Fibroblast of the aortic adventitia (primary cell): ENCODE data around the gene LCNL1. TPM values are rescaled to one million over a fixed set of nuclear protein-coding genes. Genes with fewer than 3 reads are reported as not detected.
"Not testable (repeated sequence)": the region's sequence is repeated elsewhere in the genome, so short reads cannot be mapped to it uniquely, and the experiment has no call there.

Experiments used
- DNase-seq: peaks from one replicate; pipeline ENCODE4 v3.0.0-alpha.2; 2010; ENCODE audit warnings: low read depth
- H3K4me3 ChIP-seq: 2 replicates; pipeline ENCODE4 v1.5.1; 2011; ENCODE audit warnings: low read depth, mild to moderate bottlenecking, control low read depth, low read length, moderate library complexity
- CTCF ChIP-seq: IDR thresholded peaks from 2 replicates; pipeline ENCODE4 v1.5.1; 2011; ENCODE audit warnings: mild to moderate bottlenecking, low read length, control low read depth, inconsistent platforms; ENCODE audit not compliant: insufficient read depth
- total RNA-seq: library from RNA; depleted of rRNA; stranded (reverse); fragments of >200 nt; gene quantifications from 2 replicates; pipeline ENCODE4 v1.2.3, GENCODE V29; 2012; ENCODE audit warnings: low replicate concordance

LCNL1 gene
- total RNA-seq, 1 donor: 0.54 TPM

GRCh38 chr9:137030006-137030405 is 47.2 kb downstream of the LCNL1 start:
- DNase-seq: no peak
- H3K4me3 ChIP-seq: no peak overlapping the region
- no peak for TF ChIP-seq CTCF

GRCh38 chr9:137030538-137031527 is 48.0 kb downstream of the LCNL1 start:
- DNase-seq: no peak
- TF ChIP-seq CTCF: no peak
- H3K4me3 ChIP-seq: no peak overlapping the region

DNA sequence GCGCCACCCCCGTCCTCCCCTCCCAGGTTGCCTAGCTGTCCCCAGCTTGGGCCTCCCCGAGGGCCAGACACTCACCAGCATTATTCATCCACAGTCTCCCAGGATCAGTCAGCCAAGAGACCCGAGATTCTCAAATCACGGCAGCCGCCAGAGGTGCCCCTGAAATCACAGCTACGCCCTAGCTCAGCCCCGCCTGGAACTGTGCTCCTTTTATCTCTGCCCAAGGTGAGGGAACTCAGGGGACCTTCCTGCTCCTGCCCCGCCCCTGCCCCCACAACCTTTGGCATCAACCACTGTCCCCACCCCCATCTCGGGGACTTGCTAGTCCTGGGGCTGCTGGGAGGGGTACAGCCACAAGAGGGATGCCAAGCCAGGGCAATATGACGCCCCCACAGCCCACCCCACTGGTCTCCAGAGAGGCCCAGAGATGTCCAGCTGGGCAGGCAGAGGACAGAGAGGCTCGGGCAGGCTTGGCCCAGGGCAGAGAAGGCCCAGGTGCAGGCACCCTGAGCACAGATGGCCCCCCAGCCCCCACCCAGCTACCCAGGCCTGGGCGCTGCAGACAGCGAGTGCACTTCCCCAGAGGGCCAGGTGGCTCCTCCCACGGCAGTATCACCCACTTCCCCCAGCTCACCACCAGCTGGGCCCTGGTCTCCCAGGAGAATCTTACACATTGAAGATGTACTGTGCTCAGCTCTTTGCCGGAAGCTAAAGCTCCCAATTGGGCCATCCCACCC is 49.3 kb downstream of the LCNL1 start, which contains the start of gene FUT7:
TSS of gene FUT7 (minus strand) at position 185 of the 737 bp plus-strand sequence. CDS start at position 88, 97 bp downstream.
- no peak within 1 kb of the TSS for H3K4me3 ChIP-seq
- no peak for DNase-seq
- TF ChIP-seq CTCF: no peak

DNA sequence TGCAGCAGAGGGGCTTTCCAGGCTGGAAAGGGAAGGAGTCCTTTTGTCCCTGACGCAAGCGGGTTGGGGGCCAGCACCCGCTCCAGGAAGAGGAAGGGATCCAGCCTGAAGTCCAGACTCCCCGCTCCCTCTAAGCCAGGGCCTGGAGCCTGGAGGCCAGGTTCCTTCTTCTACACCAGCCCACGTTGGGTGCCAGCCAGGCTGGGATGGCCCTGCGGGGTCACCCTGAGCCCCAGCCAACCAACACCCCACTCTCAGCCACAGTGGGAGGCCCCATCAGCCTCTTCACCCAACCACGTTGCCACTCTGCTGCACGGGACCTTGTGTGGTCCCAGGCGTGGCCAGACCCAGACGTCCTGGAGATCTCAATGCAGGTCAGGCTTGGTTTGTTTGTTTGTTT is 50.1 kb downstream of the LCNL1 start:
- no peak for TF ChIP-seq CTCF
- no peak overlapping the region for H3K4me3 ChIP-seq
- no peak for DNase-seq

DNA sequence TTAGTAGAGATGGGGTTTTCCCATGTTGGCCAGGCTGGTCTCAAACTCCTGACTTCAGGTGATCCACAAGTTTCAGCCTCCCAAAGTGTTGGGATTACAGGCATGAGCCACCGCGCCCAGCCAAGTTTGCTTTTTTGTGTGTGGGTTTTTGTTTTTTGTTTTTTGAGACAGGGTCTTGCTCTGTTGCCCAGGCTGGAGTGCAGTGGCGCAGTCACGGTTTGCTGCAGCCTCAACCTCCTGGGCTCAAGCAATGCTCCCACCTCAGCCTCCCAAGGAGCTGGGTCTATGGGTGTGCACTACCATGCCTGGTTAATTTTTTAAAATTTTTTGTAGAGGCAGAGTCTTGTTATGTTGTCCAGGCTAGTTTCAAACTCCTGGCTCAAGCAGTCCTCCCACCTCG is 50.7 kb downstream of the LCNL1 start:
- not testable (repeated sequence) for H3K4me3 ChIP-seq, DNase-seq

DNA sequence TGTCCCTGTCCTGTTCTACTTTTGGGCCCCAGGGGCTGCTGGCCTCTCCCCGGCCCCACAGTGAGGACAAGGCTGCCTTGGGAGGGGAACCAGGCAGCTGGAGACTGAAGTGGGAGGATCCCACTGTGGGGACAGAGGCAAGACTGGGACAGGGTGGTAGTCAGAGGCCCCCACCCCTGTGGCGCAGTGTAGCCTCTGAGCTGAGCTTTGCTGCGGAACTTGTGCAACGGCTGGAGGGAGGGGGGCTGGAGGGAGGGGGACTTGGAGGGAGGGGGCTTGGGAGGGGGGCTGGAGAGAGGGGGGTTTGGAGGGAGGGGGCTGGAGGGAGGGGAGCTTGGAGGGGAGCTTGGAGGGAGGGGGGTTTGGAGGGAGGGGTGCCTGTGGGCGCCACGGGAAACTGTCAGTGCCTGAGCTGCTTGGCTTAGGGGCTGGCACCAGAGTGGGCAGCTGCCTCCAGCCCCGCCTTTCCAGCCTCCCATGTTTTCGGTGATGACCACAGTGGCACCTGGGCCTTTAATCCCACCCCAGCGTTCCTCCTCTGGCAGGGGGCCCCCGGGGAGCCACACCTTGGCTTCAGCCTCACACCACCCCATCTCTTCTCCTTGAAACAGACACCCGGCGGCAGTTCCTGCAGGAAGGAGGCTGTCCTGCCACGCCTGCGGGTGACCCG is 51.4 kb downstream of the LCNL1 start:
- no peak for DNase-seq
- no peak overlapping the region for H3K4me3 ChIP-seq
- no peak for TF ChIP-seq CTCF
